ENCODE measurements around the gene ATP2A3.

ATP2A3 gene

DNA sequence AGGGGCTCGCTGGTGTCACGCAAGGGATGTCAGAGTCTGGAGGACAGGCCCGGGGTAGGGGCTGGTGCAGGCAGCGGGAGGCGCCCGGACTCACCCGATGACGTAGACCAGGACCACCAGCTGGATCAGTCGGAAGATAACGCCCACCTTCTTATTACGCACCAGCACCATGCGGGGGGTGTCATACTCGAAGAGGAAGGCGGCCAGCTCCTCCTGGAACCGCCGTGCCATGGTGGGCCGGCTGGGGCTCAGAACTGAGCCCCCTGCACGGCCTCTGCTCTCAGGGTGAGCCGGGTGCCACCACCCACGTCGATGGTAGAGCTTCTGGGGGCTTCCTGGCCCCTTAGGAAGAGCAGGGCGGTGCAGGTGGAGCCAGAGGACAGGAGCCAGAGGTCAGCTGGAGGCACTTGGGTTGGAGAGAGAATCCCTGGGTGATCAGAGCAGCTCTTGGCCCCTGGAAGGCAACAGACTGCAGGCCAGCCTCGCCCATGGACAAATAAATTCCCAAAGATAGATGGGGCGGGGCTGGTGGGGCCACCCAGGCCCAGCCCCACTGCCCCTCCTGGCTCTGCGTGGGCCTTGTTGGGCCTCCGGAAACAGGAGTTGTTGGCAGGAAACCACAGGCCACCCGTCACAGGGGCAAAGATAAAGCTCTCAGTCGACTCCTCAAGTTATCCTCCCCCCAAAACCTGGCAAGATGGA is 48.1 kb downstream of the ATP2A3 start, which contains the start of gene P2RX1:
P2RX1 (minus strand) TSS at position 471 of the 702 bp plus-strand sequence; CDS start at position 231, 240 bp downstream.
- no peak within 1 kb of the TSS for H3K27ac ChIP-seq
- DNase-seq (ENCODE audit: low read depth, low spot score) = no peak

DNA sequence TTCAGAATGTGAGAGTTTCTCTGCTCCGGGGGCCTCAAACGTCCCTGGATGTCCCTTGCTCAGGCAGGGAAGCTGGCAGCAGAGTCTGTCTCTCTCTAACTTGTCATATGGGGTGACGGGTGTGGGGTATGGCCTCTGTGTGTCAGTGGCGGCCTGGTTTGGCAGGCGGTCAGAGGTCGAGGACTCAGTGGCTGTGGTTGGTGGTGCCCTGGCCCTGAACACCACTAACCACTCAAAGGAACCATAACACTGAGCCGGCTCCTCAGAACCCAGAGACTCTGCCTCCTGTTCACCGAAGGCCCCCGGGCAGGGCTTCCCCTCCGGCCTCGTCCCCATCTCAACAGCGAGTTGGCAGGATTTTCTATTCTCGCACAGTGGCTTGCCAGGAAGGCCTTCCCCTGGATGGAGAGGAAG is 48.6 kb downstream of the ATP2A3 start:
- DNase-seq (ENCODE audit: low read depth, low spot score) = no peak
- H3K27ac ChIP-seq = no peak overlapping the region

- DNase-seq (ENCODE audit: low read depth, low spot score) = no peak
- no peak overlapping the region for H3K27ac ChIP-seq
Measured at GRCh38 chr17:3914312-3914670, 49.9 kb downstream of the ATP2A3 start.

DNA sequence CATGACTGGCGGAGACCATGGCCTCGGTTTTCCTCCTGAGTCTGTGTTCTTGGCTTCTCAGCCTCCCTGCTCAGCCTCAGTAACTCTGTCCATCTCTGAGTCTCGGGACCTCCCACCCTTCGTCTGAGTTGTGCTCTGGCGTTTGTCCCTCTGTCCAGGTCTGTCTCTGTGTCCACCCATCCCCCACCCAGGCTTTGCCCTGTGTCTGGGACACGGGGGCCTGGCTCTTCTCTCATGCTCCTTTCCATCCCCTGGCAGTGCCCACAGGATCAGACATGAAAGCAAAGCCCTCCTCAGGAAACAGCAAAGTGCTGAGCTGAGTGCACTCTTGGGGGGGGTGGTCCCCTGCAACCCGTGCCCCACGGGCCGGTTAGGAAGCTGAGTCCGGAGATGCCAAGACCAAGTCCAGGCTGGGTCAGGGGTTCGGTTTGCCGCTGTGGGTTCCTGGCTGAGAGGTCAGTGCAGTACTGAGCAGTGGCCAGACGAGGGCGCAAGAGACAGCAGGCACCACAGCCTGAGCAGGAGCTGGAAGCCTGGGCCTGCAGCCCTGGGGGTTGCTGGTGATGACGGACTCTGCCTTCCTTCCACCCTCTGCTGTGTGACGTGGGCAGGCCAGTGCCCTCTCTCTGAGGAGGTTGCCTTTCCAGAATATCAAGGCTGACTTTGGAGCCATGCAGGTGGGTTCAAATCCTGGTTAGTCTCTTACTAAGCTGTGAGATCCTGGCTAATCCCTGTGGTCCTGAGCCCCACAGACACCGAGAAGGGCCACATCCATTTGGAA is 50.5 kb downstream of the ATP2A3 start:
- H3K27ac ChIP-seq = no peak overlapping the region
- DNase-seq (ENCODE audit: low read depth, low spot score) = no peak

DNA sequence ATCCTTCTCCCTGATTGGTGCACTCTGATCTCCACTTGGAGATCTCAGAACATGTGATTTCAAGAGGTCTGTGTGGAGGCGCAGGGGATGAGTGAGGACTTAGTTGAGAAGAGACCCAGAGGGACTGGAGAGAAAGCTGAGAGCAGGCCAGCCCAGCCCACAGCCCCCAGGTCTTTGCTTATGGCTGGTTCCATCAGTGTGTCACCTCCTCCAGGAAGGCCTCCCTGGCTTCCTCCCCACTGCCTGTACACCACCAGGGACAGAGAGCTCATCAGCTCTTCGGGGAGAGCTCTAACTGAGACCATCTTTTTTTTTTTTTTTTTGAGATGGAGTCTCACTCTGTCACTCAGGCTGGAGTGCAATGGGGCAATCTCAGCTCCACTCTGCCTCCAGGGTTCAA is 51.4 kb downstream of the ATP2A3 start:
- no peak overlapping the region for H3K27ac ChIP-seq
- DNase-seq (ENCODE audit: low read depth, low spot score) = no peak

DNA sequence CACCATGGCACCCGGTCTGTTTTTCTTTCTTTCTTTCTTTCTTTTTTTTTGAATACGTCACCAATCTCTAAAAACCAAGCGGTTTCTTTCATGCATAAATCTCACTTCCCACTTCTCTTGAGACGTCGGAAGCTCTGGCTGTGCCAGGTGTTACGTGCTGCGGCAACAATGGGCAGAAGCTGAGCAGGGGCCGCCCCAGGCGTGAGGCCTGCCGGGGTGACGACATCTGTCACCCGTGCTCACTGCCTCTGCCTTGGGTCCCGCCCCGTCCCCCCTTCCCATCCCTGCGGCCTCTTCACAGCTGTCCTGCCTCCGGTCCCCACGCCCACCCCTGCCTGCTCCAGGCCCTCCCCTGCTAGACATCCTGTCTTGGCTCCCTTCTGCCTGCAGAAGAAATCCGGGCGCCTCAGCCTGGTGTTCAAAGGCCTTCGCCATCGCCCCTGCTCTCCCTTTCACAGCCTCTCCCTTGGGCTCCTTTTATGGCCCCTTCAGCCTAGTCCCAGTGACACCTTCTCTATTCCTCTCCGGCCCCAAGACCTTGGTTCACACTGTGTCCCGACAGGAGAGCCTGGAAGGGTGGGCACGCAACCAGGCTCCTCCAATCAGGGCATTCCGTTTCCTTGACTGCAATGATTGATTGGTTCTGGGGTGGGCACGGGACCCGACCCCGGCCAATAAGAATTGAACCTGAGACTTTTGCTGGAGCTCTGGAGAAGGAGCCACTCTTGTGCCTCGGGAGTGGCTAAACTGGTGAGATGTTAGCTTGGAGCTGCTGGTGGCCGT is 52.8 kb downstream of the ATP2A3 start:
- H3K27ac ChIP-seq = no peak overlapping the region

GRCh38 chr17:3910420-3911270 is 53.6 kb downstream of the ATP2A3 start:
- no peak for DNase-seq (ENCODE audit: low read depth, low spot score)
- no peak overlapping the region for H3K27ac ChIP-seq

More for the DNA sequence above, 52.8 kb downstream of the ATP2A3 start:
- no peak for DNase-seq (ENCODE audit: low read depth, low spot score)

DNA sequence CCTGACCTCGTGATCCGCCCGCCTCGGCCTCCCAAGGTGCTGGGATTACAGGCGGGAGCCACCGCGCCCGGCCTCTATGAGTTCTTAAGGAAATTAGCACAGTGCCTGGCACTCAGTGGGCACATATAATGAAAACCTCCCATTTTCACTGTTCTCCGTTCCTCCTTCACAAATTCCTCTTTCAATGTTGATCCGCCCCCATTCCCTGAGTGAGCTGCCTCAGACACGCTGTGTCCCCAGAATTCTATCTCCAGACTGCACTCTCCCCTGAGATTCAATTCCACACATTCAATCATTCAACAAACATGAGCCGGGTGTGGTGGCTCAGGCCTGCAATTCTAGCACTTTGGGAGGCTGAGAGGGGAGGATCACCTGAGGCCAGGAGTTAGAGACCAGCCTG is 55.0 kb downstream of the ATP2A3 start:
- H3K27ac ChIP-seq = no peak overlapping the region
- DNase-seq (ENCODE audit: low read depth, low spot score) = no peak

DNA sequence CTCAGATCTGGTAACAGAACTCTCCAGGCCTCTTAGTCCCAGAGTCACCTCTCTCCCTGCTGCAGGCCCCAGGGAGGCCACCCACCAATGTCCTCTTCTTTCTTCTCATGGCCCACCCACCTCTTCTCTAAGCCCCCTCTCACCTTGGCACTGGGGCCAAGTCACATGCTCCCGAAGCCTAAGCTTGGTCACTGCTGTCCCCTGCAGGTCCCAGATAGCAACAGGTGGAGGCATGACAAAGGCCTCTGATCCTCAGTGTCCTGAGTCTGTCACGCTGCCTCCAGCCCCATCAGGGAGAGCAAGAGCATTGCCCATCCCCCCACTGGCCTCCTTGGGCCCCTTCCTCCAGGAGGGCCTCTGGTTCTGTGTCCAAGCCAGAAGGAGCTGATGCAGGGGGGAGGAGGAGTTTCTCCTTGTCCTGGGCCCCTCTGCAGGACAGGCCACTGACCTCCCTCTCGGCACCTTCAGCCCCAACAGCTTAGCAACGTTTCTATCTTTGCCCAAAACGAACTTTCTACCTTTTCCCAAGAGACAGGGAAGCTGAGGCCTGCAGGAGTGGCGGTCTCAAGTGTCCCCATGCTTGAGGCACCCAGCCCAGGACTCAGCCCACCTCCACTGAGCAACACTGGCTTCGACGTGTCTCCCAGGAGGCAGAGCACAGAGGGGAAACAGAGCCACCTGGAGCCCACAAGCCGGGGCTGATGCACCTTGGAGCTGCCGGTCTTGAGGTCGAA is 56.6 kb downstream of the ATP2A3 start:
- DNase-seq (ENCODE audit: low read depth, low spot score) = no peak
- no peak overlapping the region for H3K27ac ChIP-seq

GRCh38 chr17:3906881-3907280 is 57.4 kb downstream of the ATP2A3 start:
- DNase-seq (ENCODE audit: low read depth, low spot score) = no peak
- H3K27ac ChIP-seq = no peak overlapping the region

DNA sequence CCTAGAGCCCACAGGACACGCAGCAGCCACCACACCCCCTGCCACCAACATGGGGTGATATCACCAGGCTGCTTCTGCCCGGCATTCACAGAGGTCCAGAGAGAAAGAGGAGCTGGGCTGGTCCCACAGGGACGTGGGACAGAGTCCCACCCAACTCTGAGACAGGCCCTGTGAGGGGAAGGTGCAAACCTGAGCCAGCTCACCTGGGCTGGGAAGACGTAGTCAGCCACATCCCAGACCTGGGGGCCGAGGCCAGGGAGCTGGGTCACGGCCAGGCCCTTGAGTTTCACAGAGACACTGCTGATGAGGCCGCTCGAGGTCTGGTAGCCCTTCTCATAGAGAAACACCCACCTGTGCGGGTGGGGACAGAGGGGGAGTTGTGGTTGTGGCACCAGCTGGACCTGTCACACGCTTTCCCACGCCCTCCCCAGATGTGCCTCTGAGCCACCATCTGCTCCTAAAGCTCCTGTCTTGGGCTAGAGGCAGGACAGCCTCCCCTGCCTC is 59.2 kb downstream of the ATP2A3 start:
- DNase-seq (ENCODE audit: low read depth, low spot score) = no peak
- H3K27ac ChIP-seq = no peak overlapping the region

DNA sequence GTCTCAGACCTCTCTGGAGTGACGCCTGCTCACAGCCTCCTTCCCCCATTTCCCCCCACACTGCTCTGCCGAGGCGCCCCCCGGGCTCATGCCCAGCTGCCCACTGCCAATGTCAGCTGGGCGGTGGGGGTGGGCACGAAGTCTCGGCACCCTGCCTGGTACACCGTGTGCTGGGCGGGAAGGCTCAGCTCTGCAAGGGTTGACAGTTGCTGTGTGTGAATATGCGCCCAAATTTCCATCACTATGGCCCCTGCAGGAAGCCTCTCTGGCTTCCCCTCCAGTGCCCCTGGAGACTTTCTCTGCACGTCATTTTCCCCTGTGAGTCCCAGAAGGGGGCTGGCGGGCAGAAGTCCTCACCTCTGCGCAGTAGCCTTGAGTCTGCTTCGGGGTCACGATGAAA is 59.7 kb downstream of the ATP2A3 start:
- no peak overlapping the region for H3K27ac ChIP-seq
- DNase-seq (ENCODE audit: low read depth, low spot score) = no peak

GRCh38 chr17:3903881-3904290 is 60.4 kb downstream of the ATP2A3 start:
- DNase-seq (ENCODE audit: low read depth, low spot score) = no peak
- no peak overlapping the region for H3K27ac ChIP-seq

DNA sequence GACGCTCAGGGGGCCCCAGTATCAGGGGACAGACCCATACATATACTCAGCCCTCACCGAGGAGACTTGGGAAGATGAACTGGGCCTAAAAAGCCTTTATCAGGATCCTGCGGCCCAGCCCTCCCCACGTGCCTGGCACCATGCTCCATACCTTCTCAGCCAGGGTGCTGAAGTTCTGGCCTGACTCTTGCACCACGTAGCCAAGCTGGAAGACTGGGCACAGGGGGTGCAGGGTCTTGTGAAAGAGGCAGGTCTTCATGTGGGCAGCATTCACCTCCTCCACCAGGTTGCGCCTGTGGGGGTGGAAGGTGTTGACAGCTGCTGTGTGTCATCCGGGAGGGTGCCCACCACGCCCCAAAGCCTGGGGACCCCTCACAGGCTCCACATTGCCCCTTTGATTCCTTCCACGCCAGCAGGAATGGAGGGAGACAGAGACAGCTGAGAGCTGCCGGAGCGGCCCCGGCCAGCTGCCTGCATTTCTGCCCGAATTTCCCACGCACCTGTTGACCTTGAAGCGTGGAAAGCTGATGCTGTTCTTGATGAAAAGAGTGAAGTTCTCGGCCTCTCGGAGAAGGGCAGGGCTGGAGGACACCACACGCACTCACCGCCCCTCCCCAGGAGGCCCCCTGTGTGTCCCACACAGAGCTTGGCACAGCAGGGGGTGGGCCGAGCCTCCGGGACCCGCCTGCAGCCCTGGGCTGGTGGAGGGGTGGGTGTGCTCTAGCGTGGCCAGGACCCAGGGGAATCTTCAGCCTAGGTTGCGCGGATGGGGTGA is 61.0 kb downstream of the ATP2A3 start:
- DNase-seq (ENCODE audit: low read depth, low spot score) = no peak
- no peak overlapping the region for H3K27ac ChIP-seq

GRCh38 chr17:3900646-3901045 is 63.6 kb downstream of the ATP2A3 start:
- DNase-seq (ENCODE audit: low read depth, low spot score) = no peak
- no peak overlapping the region for H3K27ac ChIP-seq

- no peak for DNase-seq (ENCODE audit: low read depth, low spot score)
- no peak overlapping the region for H3K27ac ChIP-seq
Measured at GRCh38 chr17:3897731-3898130, 66.5 kb downstream of the ATP2A3 start.

GRCh38 chr17:3896968-3897235 is 67.3 kb downstream of the ATP2A3 start:
- no peak for DNase-seq (ENCODE audit: low read depth, low spot score)
- H3K27ac ChIP-seq = no peak overlapping the region

- H3K27ac ChIP-seq = no peak overlapping the region
- DNase-seq (ENCODE audit: low read depth, low spot score) = no peak
Measured at GRCh38 chr17:3896108-3896967, 67.9 kb downstream of the ATP2A3 start.

Measured in epithelial cell of prostate (primary cell).